Keratinocyte (primary cell): ENCODE data around the gene CES5A. TPM values are rescaled to one million over a fixed set of nuclear protein-coding genes. Genes with fewer than 3 reads are reported as not detected.

Experiments used
- DNase-seq: peaks from one replicate; pipeline ENCODE4 v3.0.0-alpha.2; 2011; ENCODE audit warnings: low read depth, missing footprints, low spot score
- FAIRE-seq: peaks from 2 replicates; lab custom pipeline; 2011; peaks lifted over from hg19 to GRCh38; lab: Jason Lieb, UNC
- H2AFZ ChIP-seq: 2 replicates; pipeline ENCODE4 v1.6.0; 2012; ENCODE audit warnings: low read length, control low read depth, inconsistent platforms; ENCODE audit not compliant: control insufficient read depth
- H3K27ac ChIP-seq: 2 replicates; pipeline ENCODE4 v1.5.1; 2011; ENCODE audit warnings: low read length; ENCODE audit not compliant: control insufficient read depth, insufficient read depth
- H3K27me3 ChIP-seq: 3 replicates; pipeline ENCODE4 v1.6.0; 2011; ENCODE audit warnings: low read length; ENCODE audit not compliant: control insufficient read depth, insufficient read depth; ENCODE audit errors: extremely low read depth
- H3K36me3 ChIP-seq, 2 experiments: 2 replicates in 1 of 2; 3 replicates in 1 of 2; pipeline ENCODE4 v1.5.1; 2011; ENCODE audit warnings: low read length in 2 of 2, mild to moderate bottlenecking in 1 of 2; ENCODE audit not compliant: control insufficient read depth in 2 of 2, insufficient read depth in 2 of 2; ENCODE audit errors: extremely low read depth in 1 of 2
- H3K4me1 ChIP-seq: 3 replicates; pipeline ENCODE4 v1.5.1; 2011; ENCODE audit warnings: low read length; ENCODE audit not compliant: control insufficient read depth, insufficient read depth; ENCODE audit errors: extremely low read depth
- H3K4me2 ChIP-seq: 3 replicates; pipeline ENCODE4 v1.6.0; 2011; ENCODE audit warnings: low read depth, low read length; ENCODE audit not compliant: control insufficient read depth, insufficient read depth; ENCODE audit errors: extremely low read depth
- H3K4me3 ChIP-seq, 3 experiments: fragments of 200-600 bp in 1 of 3; sonication (generic) in 1 of 3; 2 replicates in 2 of 3; 3 replicates in 1 of 3; pipeline ENCODE4 v1.5.1; 2011 to 2016; ENCODE audit warnings: low read length in 3 of 3, mild to moderate bottlenecking in 3 of 3, control low read depth in 2 of 3, inconsistent platforms in 1 of 3, low read depth in 1 of 3, mixed read lengths in 1 of 3, mixed run types in 1 of 3, moderate library complexity in 1 of 3; ENCODE audit not compliant: control insufficient read depth in 2 of 3, insufficient read depth in 2 of 3; ENCODE audit errors: extremely low read depth in 1 of 3
- H3K79me2 ChIP-seq: 2 replicates; pipeline ENCODE4 v1.6.0; 2012; ENCODE audit warnings: low read length; ENCODE audit not compliant: control insufficient read depth, insufficient read depth
- H3K9ac ChIP-seq: 3 replicates; pipeline ENCODE4 v1.6.0; 2011; ENCODE audit warnings: low read length; ENCODE audit not compliant: control insufficient read depth, insufficient read depth; ENCODE audit errors: extremely low read depth
- H3K9me1 ChIP-seq: 3 replicates; pipeline ENCODE4 v1.6.0; 2011; ENCODE audit warnings: low read length; ENCODE audit not compliant: control insufficient read depth, insufficient read depth; ENCODE audit errors: extremely low read depth
- H3K9me3 ChIP-seq: 2 replicates; pipeline ENCODE4 v1.5.1; 2012; ENCODE audit warnings: low read depth, low read length; ENCODE audit not compliant: control insufficient read depth
- H4K20me1 ChIP-seq: 3 replicates; pipeline ENCODE4 v1.6.0; 2011; ENCODE audit warnings: low read length; ENCODE audit not compliant: control insufficient read depth, insufficient read depth; ENCODE audit errors: extremely low read depth
- CTCF ChIP-seq, 3 experiments: IDR thresholded peaks in 1 of 3; conservative IDR thresholded peaks in 1 of 3; optimal IDR thresholded peaks in 1 of 3; 2 replicates in 2 of 3; 3 replicates in 1 of 3; pipeline versions ENCODE3 to v1.5.1; 2011; ENCODE audit warnings: low read length in 3 of 3, mild to moderate bottlenecking in 3 of 3, moderate library complexity in 2 of 3, control low read depth in 1 of 3, inconsistent platforms in 1 of 3; ENCODE audit not compliant: insufficient read depth in 2 of 3; ENCODE audit errors: extremely low read depth in 1 of 3
- EZH2 ChIP-seq: IDR thresholded peaks from one replicate; pipeline ENCODE4 v1.6.1; 2012; ENCODE audit warnings: inconsistent platforms, mild to moderate bottlenecking, low read length, moderate library complexity
- dilution Hi-C: fragments of 300-500 bp; cut with MboI; formaldehyde crosslinking; loops from one replicate; pipeline ENCODE4 v1.7.0; 2020; ENCODE audit warnings: low sequenced_read_pairs; ENCODE audit not compliant: extremely low pct_ligation_motif_present
- polyA plus RNA-seq, 5 experiments: library from polyadenylated mRNA; depleted of rRNA in 3 of 5; stranded (reverse) in 3 of 5; stranded (forward) in 1 of 5; unstranded in 1 of 5; fragments of >200 nt; gene quantifications; 1 replicate in 1 of 5; 2 replicates in 3 of 5; 3 replicates in 1 of 5; pipeline versions ENCODE4 v1.2.1 to v1.2.3, GENCODE V29; 2011 to 2012; ENCODE audit warnings: missing spikeins in 2 of 5, low read depth in 1 of 5, low replicate concordance in 1 of 5

Gene CES5A
- polyA plus RNA-seq, 1 donor (not counting 4 experiments of a cell fraction or from before 2014, with no cell fraction given) = not detected

- Histone ChIP-seq H3K4me2 (no peak overlapping the region), H3K4me3 (no peak overlapping the region), H3K9me1 (no peaks in the 10 kb centered on the region), H3K36me3 (no peaks in the 10 kb centered on the region), H3K9me3 (no peaks in the 10 kb centered on the region), H3K9ac (no peak overlapping the region), H3K4me1 (no peaks in the 10 kb centered on the region), H3K27me3 (no peaks in the 10 kb centered on the region), H4K20me1 (no peaks in the 10 kb centered on the region), H2AFZ (no peak overlapping the region), H3K79me2 (no peaks in the 10 kb centered on the region), H3K27ac (no peak overlapping the region)
- no peak for TF ChIP-seq EZH2
- dilution Hi-C loops = no loop called here
- no peak for FAIRE-seq
- no peak for DNase-seq
These were observed 18.2 kb downstream of the CES5A start for GRCh38 chr16:55856950-55857349.

DNA sequence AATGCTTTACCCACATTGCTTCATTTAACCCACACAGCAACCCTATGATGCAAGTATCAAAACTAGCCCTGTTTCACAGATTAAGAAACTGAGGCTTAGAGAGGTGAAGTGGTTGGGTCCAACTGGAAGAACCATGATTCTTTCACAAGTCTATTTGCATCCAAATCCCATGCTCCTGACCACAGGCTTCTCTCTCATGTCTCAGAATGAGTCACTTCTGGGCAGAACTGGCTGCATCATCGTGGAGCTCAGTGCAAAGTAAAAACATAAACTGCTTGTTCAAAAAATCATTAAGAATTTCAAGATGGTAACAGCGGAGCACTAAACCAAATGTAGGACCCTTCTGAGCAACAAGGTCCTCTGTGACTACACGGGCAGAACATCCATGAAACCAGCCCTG is 22.1 kb downstream of the CES5A start:
- Histone ChIP-seq H3K27me3 (no peaks in the 10 kb centered on the region), H4K20me1 (no peaks in the 10 kb centered on the region), H3K79me2 (no peaks in the 10 kb centered on the region), H3K9ac (no peak overlapping the region), H3K27ac (no peak overlapping the region), H2AFZ (no peak overlapping the region), H3K4me3 (no peak overlapping the region), H3K9me1 (no peaks in the 10 kb centered on the region), H3K4me1 (no peaks in the 10 kb centered on the region), H3K36me3 (no peaks in the 10 kb centered on the region), H3K9me3 (no peaks in the 10 kb centered on the region), H3K4me2 (no peak overlapping the region)
- TF ChIP-seq EZH2 (no peak), CTCF (optimal IDR thresholded peaks at IDR 0.05 in 1 of 3, IDR thresholded peaks at IDR 0.05 in 1 of 3, conservative IDR thresholded peaks at IDR 0.05 in 1 of 3; ENCODE audit: extremely low read depth in 1 of 3, insufficient read depth in 2 of 3, low read length in 3 of 3) (no peak)
- dilution Hi-C loops = no loop called here
- FAIRE-seq = no peak
- no peak for DNase-seq

GRCh38 chr16:55849536-55849935 is 25.6 kb downstream of the CES5A start:
- H3K9ac ChIP-seq = no peak overlapping the region
- no peaks in the 10 kb centered on the region for H4K20me1 ChIP-seq
- H3K36me3 ChIP-seq = no peaks in the 10 kb centered on the region
- DNase-seq = no peak
- H3K27me3 ChIP-seq = peaks cover 7% of the 10 kb centered on the region
- H3K4me3 ChIP-seq = no peak overlapping the region
- H3K79me2 ChIP-seq = no peaks in the 10 kb centered on the region
- TF ChIP-seq EZH2 (no peak), CTCF (optimal IDR thresholded peaks at IDR 0.05 in 1 of 3, IDR thresholded peaks at IDR 0.05 in 1 of 3, conservative IDR thresholded peaks at IDR 0.05 in 1 of 3; ENCODE audit: extremely low read depth in 1 of 3, insufficient read depth in 2 of 3, low read length in 3 of 3) (no peak)
- H3K9me1 ChIP-seq = no peaks in the 10 kb centered on the region
- no peak overlapping the region for H2AFZ ChIP-seq
- H3K4me2 ChIP-seq = no peak overlapping the region
- H3K4me1 ChIP-seq = no peaks in the 10 kb centered on the region
- H3K9me3 ChIP-seq = no peaks in the 10 kb centered on the region
- H3K27ac ChIP-seq = no peak overlapping the region
- FAIRE-seq = no peak
- dilution Hi-C loops = loop anchor here (25.0 kb wide), 1 partner anchor 137 kb away; no protein-coding TSS in a partner anchor
